Fibroblast of the conjunctiva (primary cell): ENCODE results near the gene FAM43B.
"Not testable (repeated sequence)": the region's sequence is repeated elsewhere in the genome, so short reads cannot be mapped to it uniquely, and the experiment has no call there.

Experiments used
- DNase-seq: peaks from one replicate; pipeline ENCODE4 v3.0.0-alpha.2; 2010; ENCODE audit warnings: low read depth

FAM43B gene

GRCh38 chr1:20551945-20552727 is at the start of gene FAM43B:
TSS of gene FAM43B (plus strand) at chr1:20552573. CDS start at chr1:20552974, 401 bp downstream.
- DNase-seq = no peak

- DNase-seq = no peak
Measured at GRCh38 chr1:20505488-20505887, 46.9 kb upstream of the FAM43B start.

GRCh38 chr1:20507248-20507563 is 45.2 kb upstream of the FAM43B start:
- DNase-seq = no peak

- peak; percentile 77 for DNase-seq
Measured at GRCh38 chr1:20507564-20508410, 44.6 kb upstream of the FAM43B start, which contains the start of gene MUL1. TSS of gene MUL1 (minus strand) at chr1:20508151. CDS start at chr1:20508024, 127 bp downstream.

- DNase-seq = no peak
Measured at GRCh38 chr1:20508411-20508771, 44.0 kb upstream of the FAM43B start.

GRCh38 chr1:20511518-20512428 is 40.6 kb upstream of the FAM43B start:
- DNase-seq = no peak

GRCh38 chr1:20519609-20520262 is 32.6 kb upstream of the FAM43B start:
- DNase-seq = not testable (repeated sequence)

GRCh38 chr1:20521960-20522861 is 30.2 kb upstream of the FAM43B start:
- peak; percentile 55 for DNase-seq

- no peak for DNase-seq
Measured at GRCh38 chr1:20526267-20526666, 26.1 kb upstream of the FAM43B start.

GRCh38 chr1:20528221-20528620 is 24.2 kb upstream of the FAM43B start:
- DNase-seq = no peak

GRCh38 chr1:20530306-20530705 is 22.1 kb upstream of the FAM43B start:
- DNase-seq = no peak

- no peak for DNase-seq
Measured at GRCh38 chr1:20530901-20531300, 21.5 kb upstream of the FAM43B start.

GRCh38 chr1:20533635-20534034 is 18.7 kb upstream of the FAM43B start:
- DNase-seq = no peak

GRCh38 chr1:20534659-20535417 is 17.5 kb upstream of the FAM43B start:
- no peak for DNase-seq

GRCh38 chr1:20538227-20538626 is 14.1 kb upstream of the FAM43B start:
- no peak for DNase-seq

GRCh38 chr1:20538760-20539551 is 13.4 kb upstream of the FAM43B start:
- DNase-seq = no peak

- no peak for DNase-seq
Measured at GRCh38 chr1:20540281-20540680, 12.1 kb upstream of the FAM43B start.

GRCh38 chr1:20546637-20547036 is 5.7 kb upstream of the FAM43B start:
- no peak for DNase-seq

GRCh38 chr1:20551161-20551560 is 1.2 kb upstream of the FAM43B start:
- no peak for DNase-seq
